IMR-90 (cell line): ENCODE results near the gene FTO. TPM values are rescaled to one million over a fixed set of nuclear protein-coding genes. Genes with fewer than 3 reads are reported as not detected.

ENCODE experiments used
- ATAC-seq: fragments of 200-7000 bp; cut with Tn5 transposase; 2 replicates; pipeline ENCODE4 v1.9.1; 2020; ENCODE audit warnings: low read depth, mild to moderate bottlenecking, moderate library complexity
- BruUV-seq: library from RNA; stranded (reverse); fragments of 400-500 nt; replicated peaks from 2 replicates; lab custom pipeline; 2021; lab: Mats Ljungman, UMichigan
- CTCF ChIA-PET: fragments of 300-600 bp; formaldehyde crosslinking; extraction: SDS; loops from one replicate; lab custom pipeline; 2021; ENCODE audit warnings: antibody characterized with exemption; lab: Yijun Ruan, JAX
- POLR2A ChIA-PET: fragments of 300-600 bp; sonication (Branson Sonifier 250); formaldehyde crosslinking; loops from one replicate; lab custom pipeline; 2022; ENCODE audit warnings: antibody characterized with exemption; ENCODE audit not compliant: unreplicated experiment; lab: Charles Lee
- DNase-seq: peaks from one replicate; pipeline ENCODE4 v3.0.0; 2013
- H2AFZ ChIP-seq: replicated peaks from 2 replicates; pipeline ENCODE3; 2013; ENCODE audit warnings: low read length, mild to moderate bottlenecking; ENCODE audit not compliant: poor library complexity
- H2AK5ac ChIP-seq: 2 replicates; pipeline ENCODE4 v1.6.1; 2013; ENCODE audit warnings: low read depth, low read length, inconsistent platforms
- H2AK9ac ChIP-seq: replicated peaks from 2 replicates; pipeline ENCODE3; 2013; ENCODE audit warnings: mild to moderate bottlenecking, low read depth, low read length, moderate library complexity; ENCODE audit not compliant: poor library complexity
- H2BK120ac ChIP-seq: 2 replicates; pipeline ENCODE4 v1.6.1; 2013; ENCODE audit warnings: low read depth, low read length, inconsistent platforms
- H2BK15ac ChIP-seq: 3 replicates; pipeline ENCODE4 v1.6.1; 2013; ENCODE audit warnings: low read depth, low read length, inconsistent platforms
- H2BK20ac ChIP-seq: 2 replicates; pipeline ENCODE4 v1.6.1; 2013; ENCODE audit warnings: low read depth, mild to moderate bottlenecking, inconsistent platforms, low read length, moderate library complexity
- H2BK5ac ChIP-seq: 2 replicates; pipeline ENCODE4 v1.6.1; 2013; ENCODE audit warnings: mild to moderate bottlenecking, low read depth, low read length, inconsistent platforms; ENCODE audit not compliant: poor library complexity, severe bottlenecking
- H3K14ac ChIP-seq: replicated peaks from 2 replicates; pipeline ENCODE4 v1.6.1; 2013; ENCODE audit warnings: low read depth, low read length, inconsistent platforms
- H3K18ac ChIP-seq: 2 replicates; pipeline ENCODE4 v1.6.1; 2013; ENCODE audit warnings: low read depth, low read length, control low read depth
- H3K23ac ChIP-seq: 2 replicates; pipeline ENCODE4 v1.6.1; 2013; ENCODE audit warnings: low read depth, low read length, inconsistent platforms
- H3K27ac ChIP-seq: 2 replicates; pipeline ENCODE4 v1.5.1; 2013; ENCODE audit warnings: mild to moderate bottlenecking, control low read depth, low read length; ENCODE audit not compliant: insufficient read depth
- H3K27me3 ChIP-seq: 2 replicates; pipeline ENCODE4 v1.6.1; 2013; ENCODE audit warnings: low read length; ENCODE audit not compliant: control insufficient read depth, insufficient read depth
- H3K36me3 ChIP-seq: 2 replicates; pipeline ENCODE4 v1.6.1; 2013; ENCODE audit warnings: low read length, mixed read lengths; ENCODE audit not compliant: control insufficient read depth, insufficient read depth
- H3K4ac ChIP-seq: 2 replicates; pipeline ENCODE4 v1.6.1; 2013; ENCODE audit warnings: low read depth, low read length, inconsistent platforms
- H3K4me1 ChIP-seq: 2 replicates; pipeline ENCODE4 v1.6.1; 2013; ENCODE audit warnings: low read length, mixed read lengths; ENCODE audit not compliant: control insufficient read depth, insufficient read depth
- H3K4me2 ChIP-seq: 2 replicates; pipeline ENCODE4 v1.6.1; 2013; ENCODE audit warnings: low read depth, mild to moderate bottlenecking, control low read depth, low read length, moderate library complexity
- H3K4me3 ChIP-seq: 2 replicates; pipeline ENCODE4 v1.5.1; 2013; ENCODE audit warnings: low read depth, mild to moderate bottlenecking, control low read depth, low read length, moderate library complexity; ENCODE audit not compliant: insufficient read depth
- H3K56ac ChIP-seq: 2 replicates; pipeline ENCODE4 v1.6.1; 2013; ENCODE audit warnings: low read length, inconsistent platforms; ENCODE audit not compliant: insufficient read depth; ENCODE audit errors: extremely low read depth
- H3K79me1 ChIP-seq, 2 experiments: 2 replicates each; pipeline ENCODE4 v1.6.1; 2013; ENCODE audit warnings: low read length in 2 of 2, inconsistent platforms in 1 of 2, low read depth in 1 of 2
- H3K9ac ChIP-seq: 2 replicates; pipeline ENCODE4 v1.6.1; 2013; ENCODE audit warnings: low read depth, low read length, control low read depth
- H3K9me1 ChIP-seq: 2 replicates; pipeline ENCODE4 v1.6.1; 2013; ENCODE audit warnings: low read length, inconsistent platforms; ENCODE audit not compliant: insufficient read depth
- H3K9me3 ChIP-seq: 2 replicates; pipeline ENCODE4 v1.6.1; 2013; ENCODE audit warnings: low read length; ENCODE audit not compliant: control insufficient read depth, insufficient read depth
- H4K20me1 ChIP-seq: 2 replicates; pipeline ENCODE4 v1.6.1; 2013; ENCODE audit warnings: low read length, inconsistent platforms; ENCODE audit not compliant: insufficient read depth
- H4K5ac ChIP-seq: 2 replicates; pipeline ENCODE4 v1.6.1; 2013; ENCODE audit warnings: mild to moderate bottlenecking, low read depth, low read length, control low read depth
- H4K8ac ChIP-seq, 2 experiments: 2 replicates each; pipeline ENCODE4 v1.6.1; 2013; ENCODE audit warnings: low read depth in 2 of 2, low read length in 2 of 2, control low read depth in 1 of 2, inconsistent platforms in 1 of 2
- H4K91ac ChIP-seq: 2 replicates; pipeline ENCODE4 v1.6.1; 2013; ENCODE audit warnings: low read depth, low read length, inconsistent platforms; ENCODE audit not compliant: insufficient read depth
- BHLHE40 ChIP-seq: fragments of 150-350 bp; IDR thresholded peaks from 2 replicates; pipeline ENCODE4 v1.6.1; 2016; ENCODE audit warnings: mild to moderate bottlenecking, low read depth, low read length
- CEBPB ChIP-seq: IDR thresholded peaks from 2 replicates; pipeline ENCODE4 v1.6.1; 2012; ENCODE audit warnings: low read depth, low read length, improper control_type of control experiment
- CHD1 ChIP-seq: IDR thresholded peaks from 2 replicates; pipeline ENCODE4 v1.6.1; 2012; ENCODE audit warnings: low read depth, low read length, improper control_type of control experiment
- FOS ChIP-seq: fragments of 150-350 bp; IDR thresholded peaks from 2 replicates; pipeline ENCODE4 v1.6.1; 2016; ENCODE audit warnings: low read depth, low read length
- MAFK ChIP-seq: IDR thresholded peaks from 2 replicates; pipeline ENCODE4 v1.6.1; 2012; ENCODE audit warnings: low read depth, low read length, improper control_type of control experiment
- MAZ ChIP-seq: IDR thresholded peaks from 2 replicates; pipeline ENCODE4 v1.6.1; 2012; ENCODE audit warnings: low read depth, mild to moderate bottlenecking, low read length, improper control_type of control experiment, moderate library complexity, borderline replicate concordance
- MXI1 ChIP-seq: IDR thresholded peaks from 2 replicates; pipeline ENCODE4 v1.6.1; 2012; ENCODE audit warnings: low read depth, mild to moderate bottlenecking, low read length, moderate library complexity, borderline replicate concordance
- NFE2L2 ChIP-seq: fragments of 150-350 bp; IDR thresholded peaks from 2 replicates; pipeline ENCODE4 v1.6.1; 2016; ENCODE audit warnings: low read depth, mild to moderate bottlenecking, low read length
- POLR2A ChIP-seq: IDR thresholded peaks from 2 replicates; pipeline ENCODE4 v1.6.1; 2012; ENCODE audit warnings: mild to moderate bottlenecking, low read depth, low read length
- RAD21 ChIP-seq: IDR thresholded peaks from 2 replicates; pipeline ENCODE4 v1.6.1; 2012; ENCODE audit warnings: low read length, improper control_type of control experiment
- RCOR1 ChIP-seq: IDR thresholded peaks from 2 replicates; pipeline ENCODE4 v1.6.1; 2012; ENCODE audit warnings: mild to moderate bottlenecking, low read length, improper control_type of control experiment; ENCODE audit not compliant: insufficient replicate concordance
- RFX5 ChIP-seq: IDR thresholded peaks from 2 replicates; pipeline ENCODE4 v1.8.0; 2012; ENCODE audit warnings: low read depth, mild to moderate bottlenecking, low read length, moderate library complexity
- SMC3 ChIP-seq: fragments of 150-350 bp; IDR thresholded peaks from 2 replicates; pipeline ENCODE4 v1.6.1; 2016; ENCODE audit warnings: low read depth, mild to moderate bottlenecking, antibody characterized with exemption, low read length, moderate library complexity
- USF2 ChIP-seq: fragments of 150-350 bp; IDR thresholded peaks from 2 replicates; pipeline ENCODE4 v1.6.1; 2017; ENCODE audit warnings: mild to moderate bottlenecking, antibody characterized with exemption, low read length, low read depth
- WGBS, 2 experiments: methylation state at CpG; one replicate each; pipeline versions ENCODE4 v1.1.5 to v1.1.7; 2013; ENCODE audit warnings: missing lambda C conversion rate in 2 of 2; ENCODE audit not compliant: insufficient read length in 1 of 2; ENCODE audit errors: extremely low coverage in 2 of 2; 5-methylcytosine and 5-hydroxymethylcytosine counted together
- dilution Hi-C: fragments of 300-500 bp; cut with HindIII; formaldehyde crosslinking; loops from one replicate; pipeline ENCODE4 v1.14.3; 2018; ENCODE audit warnings: low sequenced_read_pairs; ENCODE audit not compliant: unreplicated experiment
- in situ Hi-C: fragments of 300-500 bp; cut with MboI; formaldehyde crosslinking; loops from 3 replicates; pipeline ENCODE4 v1.14.3; 2019; ENCODE audit warnings: low sequenced_read_pairs, inconsistent platforms, mixed read lengths
- intact Hi-C: fragments of 100-400 bp; cut with micrococcal nuclease; formaldehyde crosslinking; loops from 2 replicates; pipeline ENCODE4 v1.10.0; 2022
- polyA plus RNA-seq, 3 experiments: library from polyadenylated mRNA; depleted of rRNA; stranded (reverse); fragments of >200 nt; gene quantifications; 2 replicates each; pipeline ENCODE4 v1.2.3, GENCODE V29; 2012; ENCODE audit warnings: low replicate concordance in 1 of 3
- total RNA-seq: library from RNA; depleted of rRNA; stranded (reverse); fragments of >200 nt; gene quantifications from 2 replicates; pipeline ENCODE4 v1.2.3, GENCODE V29; 2012
- TF ChIP-seq, protein P1 (sequence below): conservative IDR thresholded peaks from 2 replicates; pipeline ENCODE4 v1.5.1; 2012; ENCODE audit warnings: mild to moderate bottlenecking, low read depth, low read length, improper control_type of control experiment
- TF ChIP-seq, protein P2 (sequence below): fragments of 150-350 bp; IDR thresholded peaks from 2 replicates; pipeline ENCODE4 v1.6.1; 2016; ENCODE audit warnings: low read depth, mild to moderate bottlenecking, low read length, moderate library complexity, borderline replicate concordance

The FTO gene
- total and polyA plus RNA-seq, 2 of the 4 experiments (the other 2 are of a cell fraction): 70.3 to 132 TPM

DNA sequence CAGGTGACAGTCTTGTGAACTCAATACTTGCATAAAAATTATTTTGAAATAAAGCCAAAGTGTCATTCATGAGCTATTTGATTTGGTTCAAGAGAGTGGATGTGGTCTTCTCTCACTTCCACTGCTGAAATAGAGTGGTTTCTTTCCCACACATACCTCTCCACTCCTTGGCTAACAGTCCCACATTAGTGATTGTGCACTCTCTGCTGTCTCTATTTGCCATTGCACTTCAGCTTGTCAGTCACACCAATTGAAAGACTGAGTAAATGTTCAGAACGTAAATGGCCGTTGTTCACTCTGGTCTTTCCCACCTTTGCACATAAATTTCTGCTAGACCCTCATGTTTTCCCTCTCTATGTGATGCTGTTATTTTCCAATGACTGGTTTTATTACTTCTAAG is 197.5 kb downstream of the FTO start:
- POLR2A ChIA-PET: no interaction called here
- intact Hi-C loops: no loop called here
- no peaks in the 10 kb centered on the region for H3K27me3 ChIP-seq

More for the DNA sequence above, 197.5 kb downstream of the FTO start:
- Histone ChIP-seq H3K9me3 (no peaks in the 10 kb centered on the region), H3K23ac (no peak overlapping the region), H3K56ac (no peak overlapping the region), H2AK5ac (no peak overlapping the region), H4K5ac (no peak overlapping the region), H2BK20ac (no peak overlapping the region), H2AK9ac (no peak overlapping the region), H3K18ac (no peak overlapping the region), H3K9me1 (peaks cover 3% of the 10 kb centered on the region; the same call in 1 of the 2 replicates), H2BK120ac (no peak overlapping the region), H3K4me3 (no peak overlapping the region), H4K20me1 (no peaks in the 10 kb centered on the region), H2AFZ (no peak overlapping the region), H3K4me2 (no peak overlapping the region), H3K4ac (no peak overlapping the region), H4K8ac (no peak overlapping the region), H4K91ac (no peak overlapping the region), H3K4me1 (no peaks in the 10 kb centered on the region), H3K14ac (no peak overlapping the region), H2BK5ac (no peak overlapping the region), H3K9ac (no peak overlapping the region), H2BK15ac (no peak overlapping the region), H3K36me3 (peaks cover 3% of the 10 kb centered on the region; the same call in 1 of the 2 replicates), H3K79me1 (peaks cover 0 to 13% of the 10 kb centered on the region in 2 experiments; a peak in 3 of 4 replicates), H3K27ac (no peak overlapping the region)
- no peak for TF ChIP-seq SMC3
- TF ChIP-seq, protein P1, sequence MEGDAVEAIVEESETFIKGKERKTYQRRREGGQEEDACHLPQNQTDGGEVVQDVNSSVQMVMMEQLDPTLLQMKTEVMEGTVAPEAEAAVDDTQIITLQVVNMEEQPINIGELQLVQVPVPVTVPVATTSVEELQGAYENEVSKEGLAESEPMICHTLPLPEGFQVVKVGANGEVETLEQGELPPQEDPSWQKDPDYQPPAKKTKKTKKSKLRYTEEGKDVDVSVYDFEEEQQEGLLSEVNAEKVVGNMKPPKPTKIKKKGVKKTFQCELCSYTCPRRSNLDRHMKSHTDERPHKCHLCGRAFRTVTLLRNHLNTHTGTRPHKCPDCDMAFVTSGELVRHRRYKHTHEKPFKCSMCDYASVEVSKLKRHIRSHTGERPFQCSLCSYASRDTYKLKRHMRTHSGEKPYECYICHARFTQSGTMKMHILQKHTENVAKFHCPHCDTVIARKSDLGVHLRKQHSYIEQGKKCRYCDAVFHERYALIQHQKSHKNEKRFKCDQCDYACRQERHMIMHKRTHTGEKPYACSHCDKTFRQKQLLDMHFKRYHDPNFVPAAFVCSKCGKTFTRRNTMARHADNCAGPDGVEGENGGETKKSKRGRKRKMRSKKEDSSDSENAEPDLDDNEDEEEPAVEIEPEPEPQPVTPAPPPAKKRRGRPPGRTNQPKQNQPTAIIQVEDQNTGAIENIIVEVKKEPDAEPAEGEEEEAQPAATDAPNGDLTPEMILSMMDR: no peak
- TF ChIP-seq, protein P2, sequence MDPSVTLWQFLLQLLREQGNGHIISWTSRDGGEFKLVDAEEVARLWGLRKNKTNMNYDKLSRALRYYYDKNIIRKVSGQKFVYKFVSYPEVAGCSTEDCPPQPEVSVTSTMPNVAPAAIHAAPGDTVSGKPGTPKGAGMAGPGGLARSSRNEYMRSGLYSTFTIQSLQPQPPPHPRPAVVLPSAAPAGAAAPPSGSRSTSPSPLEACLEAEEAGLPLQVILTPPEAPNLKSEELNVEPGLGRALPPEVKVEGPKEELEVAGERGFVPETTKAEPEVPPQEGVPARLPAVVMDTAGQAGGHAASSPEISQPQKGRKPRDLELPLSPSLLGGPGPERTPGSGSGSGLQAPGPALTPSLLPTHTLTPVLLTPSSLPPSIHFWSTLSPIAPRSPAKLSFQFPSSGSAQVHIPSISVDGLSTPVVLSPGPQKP: no peak
- TF ChIP-seq RFX5: no peak
- TF ChIP-seq BHLHE40: no peak
- TF ChIP-seq CHD1: no peak
- TF ChIP-seq NFE2L2: no peak
- no peak for TF ChIP-seq FOS
- no peak for TF ChIP-seq USF2
- TF ChIP-seq POLR2A: no peak
- no peak for TF ChIP-seq RAD21
- no peak for TF ChIP-seq MAFK
- no peak for TF ChIP-seq MAZ
- TF ChIP-seq MXI1: no peak
- no peak for TF ChIP-seq CEBPB
- no peak for TF ChIP-seq RCOR1
- CTCF ChIA-PET: no interaction called here
- in situ Hi-C loops: no loop called here
- dilution Hi-C loops: no loop called here
- no peak for ATAC-seq
- no CpG with 5 or more reads among the region's 2 CpGs for WGBS, 2 experiments
- no peak for DNase-seq
- no TSS peak for BruUV-seq
